MCF 10A (cell line): ENCODE results near the gene SLC2A11. TPM values are rescaled to one million over a fixed set of nuclear protein-coding genes. Genes with fewer than 3 reads are reported as not detected.
"Not testable (repeated sequence)": the region's sequence is repeated elsewhere in the genome, so short reads cannot be mapped to it uniquely, and the experiment has no call there.

Source experiments
- BruUV-seq: library from RNA; stranded (reverse); fragments of 400-500 nt; replicated peaks from 2 replicates; lab custom pipeline; 2021; lab: Mats Ljungman, UMichigan
- CTCF ChIA-PET: fragments of 300-600 bp; sonication (Branson Sonifier 250); formaldehyde crosslinking; extraction: SDS; loops from one replicate; lab custom pipeline; 2021; ENCODE audit warnings: antibody characterized with exemption, inconsistent platforms; lab: Yijun Ruan, JAX
- POLR2A ChIA-PET: fragments of 300-600, 350-650 bp; sonication (Branson Sonifier 250); formaldehyde crosslinking; extraction: SDS; loops from one replicate; lab custom pipeline; 2020; ENCODE audit warnings: antibody characterized with exemption, inconsistent platforms; lab: Yijun Ruan, JAX
- DNase-seq: peaks from one replicate; pipeline ENCODE4 v3.0.0-alpha.2; 2018; ENCODE audit not compliant: unreplicated experiment
- H3K27ac Mint-ChIP-seq: one replicate; pipeline ENCODE4 v1.8.0; 2022; ENCODE audit warnings: mild to moderate bottlenecking, low read depth, mixed read lengths; ENCODE audit not compliant: unreplicated experiment
- H3K27me3 Mint-ChIP-seq: one replicate; pipeline ENCODE4 v1.8.0; 2022; ENCODE audit warnings: mixed read lengths; ENCODE audit not compliant: insufficient read depth, unreplicated experiment
- H3K36me3 Mint-ChIP-seq: one replicate; pipeline ENCODE4 v1.8.0; 2022; ENCODE audit warnings: mild to moderate bottlenecking, moderate library complexity, mixed read lengths; ENCODE audit not compliant: insufficient read depth, unreplicated experiment
- H3K4me1 Mint-ChIP-seq: one replicate; pipeline ENCODE4 v1.8.0; 2022; ENCODE audit warnings: mixed read lengths; ENCODE audit not compliant: insufficient read depth, unreplicated experiment
- H3K4me3 Mint-ChIP-seq: one replicate; pipeline ENCODE4 v1.8.0; 2022; ENCODE audit warnings: mild to moderate bottlenecking, moderate library complexity, mixed read lengths; ENCODE audit not compliant: unreplicated experiment
- H3K9me3 Mint-ChIP-seq: one replicate; pipeline ENCODE4 v1.8.0; 2022; ENCODE audit warnings: mixed read lengths; ENCODE audit not compliant: unreplicated experiment
- intact Hi-C: fragments of 100-400 bp; cut with micrococcal nuclease; formaldehyde crosslinking; loops from 2 replicates; pipeline ENCODE4 v1.14.1; 2022
- total RNA-seq: library from RNA; stranded (reverse); gene quantifications from 2 replicates; pipeline ENCODE4 v1.2.3, GENCODE V29; 2022
- TF ChIP-seq, protein P1 (sequence below): fragments of 200-600 bp; IDR thresholded peaks from one replicate; pipeline ENCODE4 v1.8.0; 2022; ENCODE audit warnings: antibody characterized with exemption, mild to moderate bottlenecking; ENCODE audit not compliant: unreplicated experiment

The SLC2A11 gene
- total RNA-seq, 1 experiment from 2014 or later, result 9.6 TPM

DNA sequence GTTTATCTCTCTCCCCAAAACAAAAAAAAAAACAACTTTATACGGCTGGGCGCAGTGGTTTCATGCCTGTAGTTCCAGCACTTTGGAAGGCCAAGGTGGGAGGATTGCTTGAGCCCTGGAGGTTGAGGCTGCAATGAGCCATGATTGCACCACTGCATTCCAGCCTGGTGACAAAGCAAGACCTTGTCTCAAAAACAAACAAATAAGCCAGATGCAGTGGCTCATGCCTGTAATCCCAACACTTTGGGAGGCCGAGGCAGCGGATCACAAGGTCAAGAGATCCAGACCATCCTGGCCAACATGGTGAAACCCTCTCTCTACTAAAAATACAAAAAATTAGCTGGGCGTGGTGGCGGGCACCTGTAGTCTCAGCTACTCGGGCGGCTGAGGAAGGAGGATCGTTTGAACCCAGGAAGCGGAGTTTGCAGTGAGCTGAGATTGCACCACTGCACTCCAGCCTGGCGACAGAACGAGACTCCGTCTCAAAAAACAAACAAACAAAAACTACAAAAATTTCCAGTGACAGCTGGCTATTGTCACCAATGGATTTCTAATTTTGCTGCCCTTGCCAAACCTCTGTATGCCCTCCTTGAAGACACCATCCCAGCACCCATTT is 64.0 kb downstream of the SLC2A11 start:
- H3K4me3 Mint-ChIP-seq, H3K27ac Mint-ChIP-seq, intact Hi-C loops, H3K36me3 Mint-ChIP-seq, H3K27me3 Mint-ChIP-seq, BruUV-seq, H3K4me1 Mint-ChIP-seq, H3K9me3 Mint-ChIP-seq: not testable (repeated sequence)
- DNase-seq, result peak; percentile 75
- ChIA-PET CTCF (interaction anchor here (0.6 to 1.0 kb wide), 3 partner anchors 19 to 623 kb away, joined by 3 read pairs; no protein-coding TSS in a partner anchor), POLR2A (interaction anchor here (0.6 kb wide), 1 partner anchor 171 kb away, joined by 3 read pairs; the partner anchor contains the start of gene ZNF70)

DNA sequence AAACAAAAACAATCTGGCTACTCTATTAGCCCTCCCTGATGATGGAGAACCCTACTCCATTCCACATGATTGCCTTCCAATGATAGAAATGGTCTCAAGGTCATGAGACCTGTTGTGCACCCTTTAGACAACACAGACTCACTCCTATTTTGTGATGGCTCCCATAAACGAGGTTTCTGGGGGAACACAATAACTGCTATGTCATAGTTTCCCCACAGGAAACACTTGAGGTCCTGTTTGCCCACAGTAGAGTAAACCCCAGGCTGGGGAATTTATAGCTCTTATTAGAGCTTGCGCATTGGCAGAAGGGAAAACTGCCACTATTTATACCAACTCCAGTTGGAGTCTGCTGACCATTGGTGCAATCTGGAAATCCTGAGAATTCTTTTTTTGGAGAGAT is 65.2 kb downstream of the SLC2A11 start:
- intact Hi-C loops, result no loop called here
- no peaks in the 10 kb centered on the region for H3K36me3 Mint-ChIP-seq
- no peaks in the 10 kb centered on the region for H3K27me3 Mint-ChIP-seq
- TF ChIP-seq, protein P1, sequence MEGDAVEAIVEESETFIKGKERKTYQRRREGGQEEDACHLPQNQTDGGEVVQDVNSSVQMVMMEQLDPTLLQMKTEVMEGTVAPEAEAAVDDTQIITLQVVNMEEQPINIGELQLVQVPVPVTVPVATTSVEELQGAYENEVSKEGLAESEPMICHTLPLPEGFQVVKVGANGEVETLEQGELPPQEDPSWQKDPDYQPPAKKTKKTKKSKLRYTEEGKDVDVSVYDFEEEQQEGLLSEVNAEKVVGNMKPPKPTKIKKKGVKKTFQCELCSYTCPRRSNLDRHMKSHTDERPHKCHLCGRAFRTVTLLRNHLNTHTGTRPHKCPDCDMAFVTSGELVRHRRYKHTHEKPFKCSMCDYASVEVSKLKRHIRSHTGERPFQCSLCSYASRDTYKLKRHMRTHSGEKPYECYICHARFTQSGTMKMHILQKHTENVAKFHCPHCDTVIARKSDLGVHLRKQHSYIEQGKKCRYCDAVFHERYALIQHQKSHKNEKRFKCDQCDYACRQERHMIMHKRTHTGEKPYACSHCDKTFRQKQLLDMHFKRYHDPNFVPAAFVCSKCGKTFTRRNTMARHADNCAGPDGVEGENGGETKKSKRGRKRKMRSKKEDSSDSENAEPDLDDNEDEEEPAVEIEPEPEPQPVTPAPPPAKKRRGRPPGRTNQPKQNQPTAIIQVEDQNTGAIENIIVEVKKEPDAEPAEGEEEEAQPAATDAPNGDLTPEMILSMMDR, result no peak
- CTCF ChIA-PET, result no interaction called here
- POLR2A ChIA-PET, result no interaction called here
- no TSS peak for BruUV-seq
- H3K9me3 Mint-ChIP-seq, result peaks cover 8% of the 10 kb centered on the region
- H3K4me3 Mint-ChIP-seq, result no peak overlapping the region
- no peaks in the 10 kb centered on the region for H3K4me1 Mint-ChIP-seq
- H3K27ac Mint-ChIP-seq, result no peak overlapping the region
- no peak for DNase-seq

DNA sequence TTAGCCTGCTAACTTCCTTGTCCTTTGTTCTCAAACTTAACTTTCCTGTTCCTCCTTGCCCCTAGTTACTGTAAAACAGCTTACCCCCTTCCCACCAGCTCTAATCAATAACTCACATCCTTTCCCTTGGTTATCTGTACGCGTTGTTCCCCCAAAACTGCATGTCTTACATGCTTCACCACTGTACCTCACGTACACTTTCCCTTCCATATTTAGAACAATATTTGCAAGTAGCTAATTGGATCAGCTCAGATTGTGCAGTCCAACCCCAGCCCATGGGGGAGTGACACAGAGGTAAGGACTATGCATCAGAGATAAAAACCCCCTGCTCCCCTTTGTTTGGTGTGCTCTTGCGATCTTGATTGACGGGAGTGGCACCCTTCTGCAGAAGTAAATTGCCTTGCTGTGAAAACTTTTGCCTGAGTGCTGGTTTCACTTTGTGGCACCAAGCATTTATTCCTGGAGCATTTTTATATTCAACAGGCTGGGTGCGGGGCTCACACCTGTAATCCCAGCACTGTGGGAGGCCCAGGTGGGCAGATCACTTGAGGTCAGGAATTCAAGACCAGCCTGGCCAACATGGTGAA is 67.4 kb downstream of the SLC2A11 start:
- CTCF ChIA-PET, result interaction anchor here (1.1 kb wide), 1 partner anchor 32 kb away, joined by 3 read pairs; no protein-coding TSS in a partner anchor
- H3K9me3 Mint-ChIP-seq, result peaks cover 8% of the 10 kb centered on the region
- no peak overlapping the region for H3K4me3 Mint-ChIP-seq
- TF ChIP-seq, protein P1, result no peak
- POLR2A ChIA-PET, result interaction anchor here (1.5 kb wide), 1 partner anchor 11 kb away, joined by 4 read pairs; no protein-coding TSS in a partner anchor
- H3K27me3 Mint-ChIP-seq, result no peaks in the 10 kb centered on the region
- intact Hi-C loops, result no loop called here
- no peaks in the 10 kb centered on the region for H3K36me3 Mint-ChIP-seq
- H3K27ac Mint-ChIP-seq, result no peak overlapping the region
- DNase-seq, result no peak
- no TSS peak for BruUV-seq
- H3K4me1 Mint-ChIP-seq, result no peaks in the 10 kb centered on the region

DNA sequence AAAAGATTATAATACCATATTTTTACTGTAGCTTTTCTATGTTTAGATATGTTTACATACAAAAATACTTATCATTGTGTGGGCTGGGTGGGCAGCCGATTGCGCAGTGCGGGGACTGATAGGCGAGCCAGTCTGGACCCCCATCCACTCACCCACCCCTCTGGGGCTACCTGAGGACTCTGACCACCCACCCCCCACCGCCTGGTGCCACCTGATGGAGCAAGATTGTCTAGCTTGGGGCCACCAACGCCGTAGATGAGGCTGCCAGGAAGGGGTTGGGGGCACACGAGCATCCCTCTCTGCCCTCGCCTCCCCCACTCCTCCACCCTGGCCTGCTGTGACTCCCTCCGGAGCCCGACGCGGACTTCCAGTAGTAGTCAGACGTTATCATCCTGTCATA is 68.9 kb downstream of the SLC2A11 start:
- H3K4me3 Mint-ChIP-seq, result no peak overlapping the region
- intact Hi-C loops, result no loop called here
- TF ChIP-seq, protein P1, result no peak
- no peak overlapping the region for H3K27ac Mint-ChIP-seq
- ChIA-PET POLR2A (interaction anchor here (0.9 kb wide), 1 partner anchor 36 kb away, joined by 3 read pairs; no protein-coding TSS in a partner anchor), CTCF (no interaction called here)
- peaks cover 17% of the 10 kb centered on the region for H3K9me3 Mint-ChIP-seq
- BruUV-seq, result no TSS peak
- H3K27me3 Mint-ChIP-seq, result no peaks in the 10 kb centered on the region
- peaks cover 7% of the 10 kb centered on the region for H3K36me3 Mint-ChIP-seq
- DNase-seq, result no peak
- no peaks in the 10 kb centered on the region for H3K4me1 Mint-ChIP-seq

Other genes starting within 250 kb of the SLC2A11 start
- gene DRICH1, start 225.6 kb upstream of the SLC2A11 start, total RNA-seq, result not detected in 2 replicates
- gene RGL4, start 166.9 kb upstream of the SLC2A11 start, total RNA-seq, result not detected in 2 replicates
- 3.3 and 4.5 TPM in 2 replicates for gene ZNF70, start 106.8 kb upstream of the SLC2A11 start, total RNA-seq
- not detected in 2 replicates for gene VPREB3, start 103.5 kb upstream of the SLC2A11 start, total RNA-seq
- gene C22orf15, start 94.9 kb upstream of the SLC2A11 start, total RNA-seq, result not detected in 2 replicates
- gene CHCHD10, start 89.9 kb upstream of the SLC2A11 start, total RNA-seq, result 86.0 and 90.1 TPM in 2 replicates
- 0.44 TPM in 1 of 2 replicates, not detected in the other for gene MMP11, start 85.0 kb upstream of the SLC2A11 start, total RNA-seq
- 83.7 and 115 TPM in 2 replicates for gene SMARCB1, start 70.9 kb upstream of the SLC2A11 start, total RNA-seq
- not detected in 2 replicates for gene DERL3, start 18.9 kb upstream of the SLC2A11 start, total RNA-seq
- gene MIF, start 36.5 kb downstream of the SLC2A11 start, total RNA-seq, result 1,031 and 1,126 TPM in 2 replicates
- gene GSTT2B, start 103.3 kb downstream of the SLC2A11 start, total RNA-seq, result 15.6 and 22.7 TPM in 2 replicates
- gene DDTL, start 109.0 kb downstream of the SLC2A11 start, total RNA-seq, result 2.1 and 2.5 TPM in 2 replicates
- gene DDT, start 116.6 kb downstream of the SLC2A11 start, total RNA-seq, result 127 and 155 TPM in 2 replicates
- gene GSTT2, start 122.3 kb downstream of the SLC2A11 start, total RNA-seq, result not detected in 2 replicates
- not detected in 2 replicates for gene GSTT4, start 147.6 kb downstream of the SLC2A11 start, total RNA-seq
- gene CABIN1, start 153.4 kb downstream of the SLC2A11 start, total RNA-seq, result 47.4 and 47.5 TPM in 2 replicates